ENCODE results near the gene TNRC18. TPM values are rescaled to one million over a fixed set of nuclear protein-coding genes. Genes with fewer than 3 reads are reported as not detected.

The TNRC18 gene
- polyA plus RNA-seq, 1 donor from 2014 or later = 23.6 TPM

DNA sequence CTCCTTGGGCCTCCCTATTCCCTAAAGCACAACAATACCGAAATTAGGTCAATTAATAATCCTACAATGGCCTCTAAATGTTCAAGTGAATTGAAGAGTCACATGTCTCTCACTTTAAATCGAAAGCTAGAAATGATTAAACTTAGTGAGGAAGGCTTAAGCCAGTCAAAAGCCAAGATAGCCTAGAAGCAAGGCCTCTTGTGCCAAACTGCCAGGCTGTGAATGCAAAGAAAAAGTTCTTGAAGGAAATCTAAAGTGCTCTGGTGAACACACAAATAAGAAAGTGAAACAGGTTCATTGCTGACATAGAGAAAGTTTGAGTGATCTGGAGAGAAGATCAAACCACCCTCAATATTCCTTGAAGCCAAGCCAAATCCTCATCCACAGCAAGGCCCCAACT lies 83.7 kb downstream of the TNRC18 start:
- no peaks in the 10 kb centered on the region for H3K27me3 ChIP-seq (ENCODE audit: insufficient read depth, low read depth, low read length)
- H3K9me3 ChIP-seq (ENCODE audit: low read length) = no peaks in the 10 kb centered on the region
- no peaks in the 10 kb centered on the region for H3K9me2 ChIP-seq (ENCODE audit: insufficient read depth, low read length)
- H3K36me3 ChIP-seq (ENCODE audit: insufficient read depth, low read length) = peaks cover 16% of the 10 kb centered on the region
- no peak overlapping the region for H3K4me2 ChIP-seq (ENCODE audit: low read length)
- H3K9ac ChIP-seq (ENCODE audit: low read length) = no peak overlapping the region
- TF ChIP-seq EZH2 (IDR thresholded peaks at IDR 0.05; ENCODE audit: borderline replicate concordance, insufficient read depth, low read length, poor library complexity, severe bottlenecking) = no peak
- TF ChIP-seq EP300 (conservative IDR thresholded peaks at IDR 0.05; ENCODE audit: poor library complexity, severe bottlenecking) = no peak
- no peak for TF ChIP-seq RAD21 (conservative IDR thresholded peaks at IDR 0.05)
- no peak for TF ChIP-seq CTCF (IDR thresholded peaks at IDR 0.05; ENCODE audit: poor library complexity, severe bottlenecking)
- no peak for TF ChIP-seq POLR2AphosphoS5 (IDR thresholded peaks at IDR 0.05)
- TF ChIP-seq MXI1 (conservative IDR thresholded peaks at IDR 0.05; ENCODE audit: poor library complexity, severe bottlenecking) = no peak
- TF ChIP-seq TAF1 (IDR thresholded peaks at IDR 0.05; ENCODE audit: low read depth) = no peak
- no peak for TF ChIP-seq REST (IDR thresholded peaks at IDR 0.05; ENCODE audit: borderline replicate concordance)
- TF ChIP-seq SMC3 (conservative IDR thresholded peaks at IDR 0.05; ENCODE audit: poor library complexity) = no peak
- H4K20me1 ChIP-seq (ENCODE audit: insufficient read depth) = no peaks in the 10 kb centered on the region
- no peak overlapping the region for H2AFZ ChIP-seq (ENCODE audit: low read depth, low read length)
- peaks cover 20% of the 10 kb centered on the region for H3K79me2 ChIP-seq (replicated peaks; ENCODE audit: insufficient read depth, low read length)
- H3K4me3 ChIP-seq (ENCODE audit: low read length) = no peak overlapping the region
- H3F3A ChIP-seq (ENCODE audit: insufficient read depth, low read length, poor library complexity, severe bottlenecking) = no peaks in the 10 kb centered on the region
- H3K27ac ChIP-seq (ENCODE audit: low read length) = no peak overlapping the region

DNA sequence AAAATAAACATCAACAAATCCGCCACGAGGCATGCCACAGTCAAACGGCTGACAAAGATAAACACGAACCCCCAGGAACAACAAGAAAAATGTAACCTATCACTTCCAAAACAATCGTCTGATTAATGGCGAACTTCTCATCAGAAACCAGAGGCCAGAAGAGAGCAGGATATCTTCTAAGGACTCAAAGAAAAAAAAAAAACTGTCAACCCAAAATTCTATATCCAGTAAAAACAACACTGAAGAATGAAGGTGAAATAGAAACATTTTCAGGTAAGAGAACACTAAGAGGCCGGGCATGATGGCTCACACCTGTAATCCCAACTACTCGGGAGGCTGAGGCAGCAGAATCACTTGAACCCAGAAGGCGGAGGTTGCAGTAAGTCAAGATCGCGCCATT lies 86.6 kb downstream of the TNRC18 start:
- no peak overlapping the region for H2AFZ ChIP-seq (ENCODE audit: low read depth, low read length)
- no peak overlapping the region for H3K4me3 ChIP-seq (ENCODE audit: low read length)
- H3K27me3 ChIP-seq (ENCODE audit: insufficient read depth, low read depth, low read length) = no peaks in the 10 kb centered on the region
- no peaks in the 10 kb centered on the region for H3K36me3 ChIP-seq (ENCODE audit: insufficient read depth, low read length)
- no peaks in the 10 kb centered on the region for H3K9me3 ChIP-seq (ENCODE audit: low read length)
- no peak overlapping the region for H3K9ac ChIP-seq (ENCODE audit: low read length)
- peaks cover 24% of the 10 kb centered on the region for H3K79me2 ChIP-seq (replicated peaks; ENCODE audit: insufficient read depth, low read length)
- H3F3A ChIP-seq (ENCODE audit: insufficient read depth, low read length, poor library complexity, severe bottlenecking) = no peaks in the 10 kb centered on the region
- H4K20me1 ChIP-seq (ENCODE audit: insufficient read depth) = no peaks in the 10 kb centered on the region
- no peaks in the 10 kb centered on the region for H3K9me2 ChIP-seq (ENCODE audit: insufficient read depth, low read length)
- no peak overlapping the region for H3K27ac ChIP-seq (ENCODE audit: low read length)
- H3K4me2 ChIP-seq (ENCODE audit: low read length) = no peak overlapping the region
- TF ChIP-seq TAF1 (IDR thresholded peaks at IDR 0.05; ENCODE audit: low read depth) (no peak), REST (IDR thresholded peaks at IDR 0.05; ENCODE audit: borderline replicate concordance) (no peak), EP300 (conservative IDR thresholded peaks at IDR 0.05; ENCODE audit: poor library complexity, severe bottlenecking) (no peak), MXI1 (conservative IDR thresholded peaks at IDR 0.05; ENCODE audit: poor library complexity, severe bottlenecking) (no peak), CTCF (IDR thresholded peaks at IDR 0.05; ENCODE audit: poor library complexity, severe bottlenecking) (no peak), SMC3 (conservative IDR thresholded peaks at IDR 0.05; ENCODE audit: poor library complexity) (no peak), POLR2AphosphoS5 (IDR thresholded peaks at IDR 0.05) (no peak), RAD21 (conservative IDR thresholded peaks at IDR 0.05) (no peak)
